CD1c-positive myeloid dendritic cell (primary cell): ENCODE data around the gene CHD8.
"Not testable (repeated sequence)": the region's sequence is repeated elsewhere in the genome, so short reads cannot be mapped to it uniquely, and the experiment has no call there.

ENCODE experiments used
- DNase-seq: peaks from one replicate; pipeline ENCODE4 v3.0.0-alpha.2; 2016; ENCODE audit errors: extremely low spot score

The CHD8 gene

DNA sequence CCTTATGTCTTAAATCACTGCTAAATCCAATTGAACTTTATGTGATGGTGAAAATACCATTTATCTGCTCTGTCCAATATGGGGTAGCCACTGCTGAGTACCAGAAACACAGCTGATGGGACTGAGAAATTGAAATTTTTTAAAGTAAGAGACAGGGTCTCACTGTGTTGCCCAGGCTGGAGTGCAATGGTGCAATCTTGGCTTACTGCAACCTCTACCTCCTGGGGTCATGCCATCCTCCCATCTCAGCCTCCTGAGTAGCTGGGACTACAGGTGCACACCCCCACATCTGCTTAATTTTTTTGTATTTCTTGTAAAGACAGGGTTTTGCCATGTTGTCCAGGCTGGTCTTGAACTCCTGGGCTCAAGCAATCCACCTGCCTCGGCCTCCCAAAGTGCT lies 83.1 kb downstream of the CHD8 start:
- DNase-seq = not testable (repeated sequence)

DNA sequence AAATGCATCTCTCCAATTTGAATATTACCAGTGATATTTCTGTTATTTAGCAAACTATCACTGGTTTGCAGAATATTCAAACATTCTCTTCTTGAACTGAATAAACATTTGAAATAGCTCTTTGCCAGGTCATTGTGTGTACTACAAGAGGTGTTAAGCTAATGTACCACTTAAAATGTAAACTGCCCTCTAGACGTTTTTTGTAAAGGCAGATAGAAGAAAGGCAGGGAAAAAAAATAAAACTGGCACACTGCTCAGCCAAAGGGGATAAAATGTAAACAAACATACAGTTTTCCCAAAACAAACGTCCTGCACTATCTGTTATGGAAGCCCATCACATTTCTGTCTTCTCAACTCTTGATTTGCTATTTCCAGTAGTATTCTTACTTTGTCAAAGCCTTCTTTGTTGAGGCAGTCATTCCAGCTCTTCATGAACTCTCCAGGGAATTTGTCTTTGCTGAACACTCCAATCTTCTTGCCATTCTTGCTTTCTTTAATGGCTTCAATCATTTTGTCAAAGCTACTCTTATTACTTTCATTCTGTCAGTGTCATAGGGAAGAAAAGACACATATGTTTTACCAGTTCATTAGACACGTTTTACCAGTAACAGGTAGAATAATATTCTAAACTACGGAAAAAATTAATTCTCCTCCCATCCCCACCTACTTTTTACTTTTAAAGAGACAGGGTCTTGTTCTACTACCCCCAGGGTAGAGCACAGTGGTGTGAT lies 85.8 kb downstream of the CHD8 start:
- DNase-seq = no peak

DNA sequence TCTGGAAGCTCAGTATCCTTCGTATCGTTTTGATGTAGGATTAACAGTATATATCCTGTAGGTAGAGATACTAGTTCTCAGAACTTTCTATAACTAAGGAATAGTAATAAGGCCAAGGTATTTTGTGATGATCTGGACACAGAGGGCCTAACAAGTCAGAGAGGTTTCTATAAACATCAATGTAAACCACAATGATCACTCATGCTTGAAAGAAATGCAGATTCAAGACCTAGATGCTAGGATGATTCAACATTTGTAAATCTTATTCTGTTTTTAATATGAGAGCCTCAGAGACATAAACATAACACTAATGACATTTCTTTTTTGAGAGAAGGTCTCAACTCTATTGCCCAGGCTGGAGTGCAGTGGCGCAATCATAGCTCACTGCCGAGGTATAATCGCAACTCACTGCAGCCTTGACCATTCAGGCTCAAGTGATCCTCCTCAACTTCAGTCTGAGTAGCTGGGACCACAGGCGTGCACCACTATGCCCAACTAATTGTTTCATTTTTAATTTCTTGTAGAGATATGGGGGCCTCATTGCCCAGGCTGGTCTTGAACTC lies 88.3 kb downstream of the CHD8 start:
- no peak for DNase-seq

DNA sequence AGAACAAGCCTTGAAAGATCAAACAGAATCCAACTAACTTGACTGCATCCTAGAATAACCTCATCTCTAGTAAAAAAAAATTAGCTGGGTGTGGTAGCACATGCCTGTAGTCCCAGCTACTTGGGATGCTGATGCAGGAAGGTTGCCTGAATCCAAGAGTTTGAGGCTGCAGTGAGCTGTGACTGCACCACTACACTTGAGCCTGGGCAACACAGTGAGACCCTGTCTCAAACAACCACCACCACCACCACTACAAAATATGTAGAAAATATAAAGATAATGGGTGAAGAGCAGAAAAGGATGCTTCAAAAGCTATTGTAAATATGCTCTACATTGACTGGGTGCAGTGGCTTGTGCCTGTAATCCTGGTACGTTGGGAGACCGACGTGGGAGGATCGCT lies 99.4 kb downstream of the CHD8 start:
- no peak for DNase-seq

DNA sequence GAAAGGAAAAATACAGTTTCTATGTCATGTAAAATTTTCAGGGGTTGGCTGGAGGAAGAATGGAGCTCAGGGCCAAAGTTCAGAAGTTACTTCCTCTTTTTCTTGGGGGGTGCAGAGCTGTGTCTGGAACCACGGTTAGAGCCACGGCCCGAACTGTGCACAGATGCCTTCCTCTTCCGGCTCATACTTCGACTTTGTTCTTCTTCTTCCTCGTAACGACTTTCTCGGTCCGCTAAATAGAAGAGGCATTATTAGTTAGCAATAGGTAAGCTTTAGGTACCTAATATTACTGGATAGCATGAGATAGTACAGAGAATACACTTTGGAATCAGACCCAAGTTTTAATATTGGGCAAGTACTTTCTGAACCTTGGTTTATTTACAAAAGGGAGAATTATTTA lies 103.3 kb downstream of the CHD8 start:
- DNase-seq = peak; percentile 74

DNA sequence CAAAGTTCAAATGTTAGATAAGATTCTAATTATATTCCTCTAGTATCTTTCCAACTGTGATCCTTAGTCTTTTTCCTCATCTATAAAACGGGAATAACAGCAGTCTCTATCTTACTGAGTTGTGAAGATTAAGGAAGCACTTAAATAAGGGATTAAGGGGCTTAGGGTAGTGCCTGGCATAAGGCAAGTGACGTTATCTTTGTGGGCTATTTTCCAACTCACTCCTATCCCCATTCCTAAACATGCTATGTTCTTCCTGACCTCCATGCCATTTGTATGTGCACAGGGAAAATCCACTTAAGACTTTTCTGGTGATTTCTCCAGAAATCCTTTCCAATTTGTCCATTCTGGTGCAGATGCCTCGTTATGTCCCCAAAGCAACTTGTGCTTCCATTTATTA lies 105.4 kb downstream of the CHD8 start:
- DNase-seq = no peak

DNA sequence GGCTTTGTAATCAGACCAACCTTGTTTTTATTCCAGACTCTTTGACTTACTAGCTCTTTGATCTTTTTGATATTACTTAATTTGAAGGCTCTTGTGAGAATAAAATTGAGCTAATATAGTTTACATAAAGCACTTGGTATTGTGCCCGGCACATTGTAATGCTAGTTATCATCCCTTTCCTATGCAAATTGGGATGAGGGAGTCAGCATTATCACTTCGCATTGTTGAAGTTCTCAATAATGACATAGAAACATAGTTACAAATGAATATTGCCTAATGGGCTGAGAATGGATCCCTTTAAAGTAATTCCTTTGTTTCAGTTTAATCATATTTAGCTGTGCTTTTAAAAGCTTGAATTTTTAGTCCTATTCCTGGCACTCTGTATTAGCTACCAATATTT lies 108.7 kb downstream of the CHD8 start:
- DNase-seq = no peak

DNA sequence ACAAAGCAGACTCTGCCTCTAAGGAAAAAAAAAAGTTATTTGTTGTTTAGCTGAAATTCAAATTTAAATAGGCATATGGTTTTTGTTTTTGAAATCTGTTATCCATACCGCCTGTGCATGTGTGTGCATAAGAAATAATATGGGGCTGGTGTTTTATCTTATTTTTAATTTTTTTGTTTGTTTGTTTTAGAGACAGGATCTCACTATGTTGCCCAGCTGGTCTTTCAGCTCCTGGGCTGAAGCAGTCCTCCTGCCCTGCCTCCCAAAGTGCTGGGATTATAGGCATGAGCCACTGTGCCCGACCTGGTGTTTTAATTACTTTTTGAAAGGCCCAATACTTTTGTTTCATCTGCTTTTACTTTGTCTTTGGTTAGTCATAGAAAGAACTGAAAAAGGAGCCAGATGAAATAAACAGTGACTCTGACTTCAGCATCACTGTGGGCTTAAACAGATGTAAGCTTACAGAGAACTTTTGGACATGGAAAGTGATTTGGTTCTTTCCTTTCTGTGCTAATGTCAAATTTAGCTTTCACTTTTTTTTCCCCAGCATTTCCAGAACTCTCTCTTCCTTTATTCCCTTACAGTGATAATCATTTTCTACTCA lies 109.3 kb downstream of the CHD8 start:
- DNase-seq = no peak

DNA sequence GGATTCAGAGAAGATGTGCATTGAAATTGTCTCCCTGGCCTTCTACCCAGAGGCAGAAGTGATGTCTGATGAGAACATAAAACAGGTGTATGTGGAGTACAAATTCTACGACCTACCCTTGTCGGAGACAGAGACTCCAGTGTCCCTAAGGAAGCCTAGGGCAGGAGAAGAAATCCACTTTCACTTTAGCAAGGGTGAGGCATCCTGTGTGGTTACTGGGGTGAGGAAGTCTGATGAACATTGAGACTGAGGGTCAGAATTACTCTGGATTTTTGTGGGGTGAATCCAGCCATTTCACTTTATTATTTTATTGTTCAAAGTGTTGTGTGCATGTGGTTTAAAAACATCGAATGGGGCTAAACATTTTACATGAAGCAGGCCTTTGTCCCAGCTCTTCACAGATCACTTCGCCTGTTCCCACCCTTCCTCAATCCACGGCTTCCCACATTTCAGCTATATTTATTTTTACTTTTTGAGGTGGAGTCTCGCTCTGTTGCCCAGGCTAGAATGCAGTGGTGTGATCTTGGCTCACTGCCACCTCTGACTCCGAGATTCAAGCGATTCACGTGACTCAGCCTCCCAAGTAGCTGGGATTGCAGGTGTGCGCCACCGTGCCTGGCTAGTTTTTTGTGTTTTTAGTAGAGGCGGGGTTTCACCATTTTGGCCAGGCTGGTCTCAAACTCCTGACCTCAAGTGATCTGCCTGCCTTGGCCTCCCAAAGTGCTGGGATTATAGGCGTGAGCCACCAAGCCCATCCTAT lies 112.7 kb downstream of the CHD8 start:
- DNase-seq = peak; percentile 22
